H1 (cell line): Measurements from ENCODE around the gene ANLN. TPM values are rescaled to one million over a fixed set of nuclear protein-coding genes. Genes with fewer than 3 reads are reported as not detected.

Experiments
- EGR1 ChIP-seq: IDR thresholded peaks from 2 replicates; pipeline ENCODE4 v1.6.1; 2011; ENCODE audit warnings: low read depth, low read length, borderline replicate concordance
- TCF12 ChIP-seq: IDR thresholded peaks from 2 replicates; pipeline ENCODE4 v1.6.1; 2011; ENCODE audit warnings: low read depth, mild to moderate bottlenecking, low read length
- polyA plus RNA-seq, 7 experiments: library from polyadenylated mRNA; depleted of rRNA in 3 of 7; stranded (reverse) in 5 of 7; unstranded in 2 of 7; fragments of >200 nt in 5 of 7; fragments of 200-250 nt in 2 of 7; gene quantifications; 1 replicate in 5 of 7; 2 replicates in 1 of 7; 4 replicates in 1 of 7; pipeline versions ENCODE4 v1.2.1 to v1.2.3, GENCODE V29; 2011 to 2013; ENCODE audit warnings: missing spikeins in 2 of 7, mixed read lengths in 2 of 7
- total RNA-seq: library from RNA; stranded (reverse); fragmentation: NEBNext Ultra II Directional; extraction: Animal tissue kit (Norgen Biotek cat#: 25700); gene quantifications from 2 replicates; pipeline ENCODE4 v1.2.1, GENCODE V29; 2021

The ANLN gene
- total and polyA plus RNA-seq, 2 of the 8 experiments (the other 6 are each of a cell fraction or from before 2014, with no cell fraction given), result 18.5 to 90.1 TPM

DNA sequence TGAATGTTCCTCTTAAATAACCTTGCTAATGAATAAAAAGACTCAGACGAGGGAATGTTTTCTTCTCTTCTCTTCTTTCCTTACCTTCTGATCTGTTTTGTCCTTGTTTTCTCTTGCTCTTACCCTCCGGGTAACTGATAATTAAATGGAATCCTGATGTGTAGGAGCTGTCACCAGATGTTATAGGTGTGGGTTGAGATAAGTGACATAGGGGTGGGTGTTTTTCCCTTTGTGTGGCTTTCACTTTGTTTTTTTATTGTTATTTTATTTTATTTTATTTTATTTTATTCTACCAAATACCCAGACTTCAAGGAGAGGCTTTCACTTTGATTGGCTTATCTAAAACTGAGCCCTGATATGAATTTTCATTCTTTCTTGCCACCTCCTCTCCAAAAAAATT, 25.5 kb downstream of the ANLN start (continued):
- no peak for TF ChIP-seq EGR1
- no peak for TF ChIP-seq TCF12
- TF ChIP-seq, all 59 proteins: peak for 0
